ENCODE measurements around the gene HMX3. TPM values are rescaled to one million over a fixed set of nuclear protein-coding genes. Genes with fewer than 3 reads are reported as not detected.
A peak's percentile ranks its signal among the peaks of the same experiment; 100 is the strongest.

HMX3 gene
- total RNA-seq, 6 experiments from 2014 or later, result not detected

DNA sequence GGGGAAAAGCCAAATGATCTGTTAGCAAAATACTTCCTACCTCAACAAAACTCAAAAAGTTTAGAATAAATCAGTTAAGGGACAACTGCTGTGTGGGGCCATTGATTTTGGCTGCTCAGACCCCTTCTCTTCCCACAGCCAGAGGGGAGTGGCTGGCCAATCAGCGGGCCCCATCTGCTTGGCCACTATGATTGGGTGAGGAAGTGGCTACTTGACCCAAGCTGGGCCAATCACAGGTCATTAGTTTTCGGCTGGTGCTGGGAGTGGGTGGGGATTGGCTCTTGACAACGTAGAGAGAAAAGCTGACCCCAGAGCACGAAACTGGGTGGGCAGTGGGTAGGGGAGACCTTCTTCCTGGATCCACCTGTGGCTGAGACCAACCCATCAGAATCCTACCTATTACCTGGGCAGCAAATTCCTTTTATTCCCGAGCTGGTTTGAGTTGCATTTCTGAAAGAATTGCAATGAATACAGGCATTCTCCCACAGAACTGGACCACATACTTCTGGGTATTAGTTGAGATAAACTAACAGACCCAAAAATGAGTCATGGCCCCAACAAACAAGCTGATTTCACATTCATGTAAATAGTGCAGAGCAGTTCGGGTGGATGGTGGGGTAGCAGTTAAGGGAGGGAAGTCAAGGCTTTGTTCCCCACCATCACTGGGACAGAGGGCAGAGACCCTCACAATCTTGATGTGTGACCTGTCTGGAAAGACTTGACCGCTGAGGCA is 35.6 kb upstream of the HMX3 start:
- H3K27me3 ChIP-seq, result no peaks in the 10 kb centered on the region
- H3K4me1 ChIP-seq, result no peaks in the 10 kb centered on the region
- DNase-seq, result no peak
- ATAC-seq, result no peak
- no peaks in the 10 kb centered on the region for H3K36me3 ChIP-seq
- H3K27ac ChIP-seq, result no peak overlapping the region
- TF ChIP-seq POLR2A (IDR thresholded peaks at IDR 0.05), result no peak
- TF ChIP-seq, protein P1, sequence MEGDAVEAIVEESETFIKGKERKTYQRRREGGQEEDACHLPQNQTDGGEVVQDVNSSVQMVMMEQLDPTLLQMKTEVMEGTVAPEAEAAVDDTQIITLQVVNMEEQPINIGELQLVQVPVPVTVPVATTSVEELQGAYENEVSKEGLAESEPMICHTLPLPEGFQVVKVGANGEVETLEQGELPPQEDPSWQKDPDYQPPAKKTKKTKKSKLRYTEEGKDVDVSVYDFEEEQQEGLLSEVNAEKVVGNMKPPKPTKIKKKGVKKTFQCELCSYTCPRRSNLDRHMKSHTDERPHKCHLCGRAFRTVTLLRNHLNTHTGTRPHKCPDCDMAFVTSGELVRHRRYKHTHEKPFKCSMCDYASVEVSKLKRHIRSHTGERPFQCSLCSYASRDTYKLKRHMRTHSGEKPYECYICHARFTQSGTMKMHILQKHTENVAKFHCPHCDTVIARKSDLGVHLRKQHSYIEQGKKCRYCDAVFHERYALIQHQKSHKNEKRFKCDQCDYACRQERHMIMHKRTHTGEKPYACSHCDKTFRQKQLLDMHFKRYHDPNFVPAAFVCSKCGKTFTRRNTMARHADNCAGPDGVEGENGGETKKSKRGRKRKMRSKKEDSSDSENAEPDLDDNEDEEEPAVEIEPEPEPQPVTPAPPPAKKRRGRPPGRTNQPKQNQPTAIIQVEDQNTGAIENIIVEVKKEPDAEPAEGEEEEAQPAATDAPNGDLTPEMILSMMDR (IDR thresholded peaks at IDR 0.05), result no peak
- no peaks in the 10 kb centered on the region for H3K9me3 ChIP-seq
- intact Hi-C loops (cut with DNase I), result no loop called here
- 61% methylated on average over 5 of the region's 7 CpGs for WGBS (ENCODE audit: insufficient coverage, low coverage, low lambda C conversion rate, missing lambda C conversion rate)
- no peak overlapping the region for H3K4me3 ChIP-seq

DNA sequence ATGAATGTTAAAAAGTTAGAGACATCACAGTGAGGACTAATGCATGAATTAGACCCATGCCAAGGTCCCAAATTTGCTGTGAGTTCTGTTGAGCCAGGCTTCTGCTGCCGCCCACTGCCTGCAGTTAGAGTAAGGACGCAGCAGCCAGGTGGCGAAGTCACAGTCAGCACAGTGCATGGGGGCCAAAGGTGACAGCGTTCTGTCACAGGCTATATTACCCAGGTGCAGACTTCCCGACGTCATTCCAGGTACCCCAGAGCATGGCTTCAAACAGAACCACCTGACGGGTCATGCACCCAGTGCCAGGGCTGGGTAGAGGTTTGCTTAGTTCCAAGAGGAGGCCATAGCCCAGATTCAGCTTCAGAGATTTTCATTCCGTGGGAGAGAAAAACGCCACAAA is 33.9 kb upstream of the HMX3 start:
- Histone ChIP-seq H3K4me1 (no peaks in the 10 kb centered on the region), H3K27me3 (no peaks in the 10 kb centered on the region), H3K4me3 (no peak overlapping the region), H3K27ac (no peak overlapping the region), H3K36me3 (no peaks in the 10 kb centered on the region), H3K9me3 (no peaks in the 10 kb centered on the region)
- WGBS (ENCODE audit: insufficient coverage, low coverage, low lambda C conversion rate, missing lambda C conversion rate), result 40% methylated on average over 1 of the region's 9 CpGs
- TF ChIP-seq, protein P1 (IDR thresholded peaks at IDR 0.05), result no peak
- no peak for TF ChIP-seq POLR2A (IDR thresholded peaks at IDR 0.05)
- ATAC-seq, result no peak
- DNase-seq, result no peak
- intact Hi-C loops (cut with DNase I), result no loop called here

DNA sequence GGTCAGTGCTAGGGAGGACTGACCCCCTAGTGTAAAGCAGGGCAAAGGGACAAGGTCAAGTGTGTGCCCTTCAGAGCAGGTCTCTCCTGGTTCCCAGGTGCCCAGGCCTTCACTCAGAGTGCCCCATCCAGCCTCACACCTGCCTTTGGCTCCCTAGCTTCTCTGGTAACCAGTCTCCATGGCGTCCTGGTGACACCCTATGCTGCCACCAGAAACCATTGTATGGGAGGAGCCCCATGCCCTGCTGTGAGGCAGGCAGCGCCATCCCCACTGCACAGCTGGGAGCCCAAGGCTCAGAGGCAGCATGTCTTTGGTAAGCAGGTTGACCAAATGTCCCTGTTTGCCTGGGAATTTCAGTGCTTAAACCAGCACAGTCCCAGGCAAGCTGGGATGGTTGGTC is 33.1 kb upstream of the HMX3 start:
- WGBS (ENCODE audit: insufficient coverage, low coverage, low lambda C conversion rate, missing lambda C conversion rate), result 27% methylated on average over 2 of the region's 2 CpGs
- ATAC-seq (peak in 1 of 4 donors; percentile 31), DNase-seq (no peak)
- H3K27me3 ChIP-seq, result no peaks in the 10 kb centered on the region
- H3K4me3 ChIP-seq, result no peak overlapping the region
- no peak for TF ChIP-seq POLR2A (IDR thresholded peaks at IDR 0.05)
- TF ChIP-seq, protein P1 (IDR thresholded peaks at IDR 0.05), result no peak
- no peaks in the 10 kb centered on the region for H3K36me3 ChIP-seq
- intact Hi-C loops (cut with DNase I), result no loop called here
- no peaks in the 10 kb centered on the region for H3K4me1 ChIP-seq
- no peaks in the 10 kb centered on the region for H3K9me3 ChIP-seq
- no peak overlapping the region for H3K27ac ChIP-seq

DNA sequence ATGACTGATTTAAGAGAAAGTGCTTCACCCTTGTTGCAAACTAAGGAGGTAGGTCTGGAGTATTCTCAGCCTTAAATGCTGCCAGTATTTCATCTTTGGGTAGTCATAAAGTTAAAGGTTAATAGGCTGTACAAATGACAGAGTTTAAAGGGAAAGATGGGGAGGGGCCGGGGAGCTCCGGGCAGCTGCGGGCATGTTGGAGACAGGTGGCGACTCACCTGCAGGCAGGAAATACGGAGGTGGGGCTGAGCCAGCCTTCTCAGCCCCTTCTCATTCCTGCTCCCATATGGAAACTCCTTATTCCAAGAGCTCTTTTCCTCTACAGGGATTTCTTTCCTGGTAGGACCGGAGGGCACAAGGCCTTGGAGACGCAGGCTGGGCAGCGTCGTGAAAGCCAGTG is 31.8 kb upstream of the HMX3 start:
- H3K4me1 ChIP-seq, result no peaks in the 10 kb centered on the region
- intact Hi-C loops (cut with DNase I), result no loop called here
- DNase-seq (no peak), ATAC-seq (no peak)
- no peaks in the 10 kb centered on the region for H3K9me3 ChIP-seq
- TF ChIP-seq POLR2A (IDR thresholded peaks at IDR 0.05), result no peak
- TF ChIP-seq, protein P1 (IDR thresholded peaks at IDR 0.05), result no peak
- no peak overlapping the region for H3K4me3 ChIP-seq
- no peaks in the 10 kb centered on the region for H3K27me3 ChIP-seq
- H3K36me3 ChIP-seq, result no peaks in the 10 kb centered on the region
- WGBS (ENCODE audit: insufficient coverage, low coverage, low lambda C conversion rate, missing lambda C conversion rate), result 71% methylated on average over 9 of the region's 9 CpGs
- no peak overlapping the region for H3K27ac ChIP-seq
